IMR-90 (cell line): Measurements from ENCODE around the gene POLR2J2.
"Not testable (repeated sequence)": the region's sequence is repeated elsewhere in the genome, so short reads cannot be mapped to it uniquely, and the experiment has no call there.

Experiments used
- BHLHE40 ChIP-seq: fragments of 150-350 bp; IDR thresholded peaks from 2 replicates; pipeline ENCODE4 v1.6.1; 2016; ENCODE audit warnings: mild to moderate bottlenecking, low read depth, low read length
- CEBPB ChIP-seq: IDR thresholded peaks from 2 replicates; pipeline ENCODE4 v1.6.1; 2012; ENCODE audit warnings: low read depth, low read length, improper control_type of control experiment
- CHD1 ChIP-seq: IDR thresholded peaks from 2 replicates; pipeline ENCODE4 v1.6.1; 2012; ENCODE audit warnings: low read depth, low read length, improper control_type of control experiment
- CTCF ChIP-seq: conservative IDR thresholded peaks from 2 replicates; pipeline ENCODE4 v1.5.1; 2012; ENCODE audit warnings: mild to moderate bottlenecking, low read depth, low read length, improper control_type of control experiment
- FOS ChIP-seq: fragments of 150-350 bp; IDR thresholded peaks from 2 replicates; pipeline ENCODE4 v1.6.1; 2016; ENCODE audit warnings: low read depth, low read length
- MAFK ChIP-seq: IDR thresholded peaks from 2 replicates; pipeline ENCODE4 v1.6.1; 2012; ENCODE audit warnings: low read depth, low read length, improper control_type of control experiment
- MXI1 ChIP-seq: IDR thresholded peaks from 2 replicates; pipeline ENCODE4 v1.6.1; 2012; ENCODE audit warnings: low read depth, mild to moderate bottlenecking, low read length, moderate library complexity, borderline replicate concordance
- POLR2A ChIP-seq: IDR thresholded peaks from 2 replicates; pipeline ENCODE4 v1.6.1; 2012; ENCODE audit warnings: mild to moderate bottlenecking, low read depth, low read length
- RAD21 ChIP-seq: IDR thresholded peaks from 2 replicates; pipeline ENCODE4 v1.6.1; 2012; ENCODE audit warnings: low read length, improper control_type of control experiment
- SMC3 ChIP-seq: fragments of 150-350 bp; IDR thresholded peaks from 2 replicates; pipeline ENCODE4 v1.6.1; 2016; ENCODE audit warnings: low read depth, mild to moderate bottlenecking, antibody characterized with exemption, low read length, moderate library complexity
- TF ChIP-seq, protein P1 (sequence below): fragments of 150-350 bp; IDR thresholded peaks from 2 replicates; pipeline ENCODE4 v1.6.1; 2017; ENCODE audit warnings: mild to moderate bottlenecking, antibody characterized with exemption, low read length, low read depth

- not testable (repeated sequence) for TF ChIP-seq FOS, CTCF, CEBPB, MXI1, BHLHE40, POLR2A, CHD1, RAD21, SMC3, MAFK
- TF ChIP-seq, protein P1, sequence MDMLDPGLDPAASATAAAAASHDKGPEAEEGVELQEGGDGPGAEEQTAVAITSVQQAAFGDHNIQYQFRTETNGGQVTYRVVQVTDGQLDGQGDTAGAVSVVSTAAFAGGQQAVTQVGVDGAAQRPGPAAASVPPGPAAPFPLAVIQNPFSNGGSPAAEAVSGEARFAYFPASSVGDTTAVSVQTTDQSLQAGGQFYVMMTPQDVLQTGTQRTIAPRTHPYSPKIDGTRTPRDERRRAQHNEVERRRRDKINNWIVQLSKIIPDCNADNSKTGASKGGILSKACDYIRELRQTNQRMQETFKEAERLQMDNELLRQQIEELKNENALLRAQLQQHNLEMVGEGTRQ = not testable (repeated sequence)
Measured at GRCh38 chr7:102675545-102675944, 4.1 kb upstream of the POLR2J2 start.
